NCI-H1417 treated with DMSO at 0.1 percent for 48 hours (cell line): Measurements from ENCODE around the gene COPB2.
"Not testable (repeated sequence)": the region's sequence is repeated elsewhere in the genome, so short reads cannot be mapped to it uniquely, and the experiment has no call there.

Experiments
- DNase-seq: peaks from one replicate; lab custom pipeline; 2025; lab: John Stamatoyannopoulos, UW

The COPB2 gene

DNA sequence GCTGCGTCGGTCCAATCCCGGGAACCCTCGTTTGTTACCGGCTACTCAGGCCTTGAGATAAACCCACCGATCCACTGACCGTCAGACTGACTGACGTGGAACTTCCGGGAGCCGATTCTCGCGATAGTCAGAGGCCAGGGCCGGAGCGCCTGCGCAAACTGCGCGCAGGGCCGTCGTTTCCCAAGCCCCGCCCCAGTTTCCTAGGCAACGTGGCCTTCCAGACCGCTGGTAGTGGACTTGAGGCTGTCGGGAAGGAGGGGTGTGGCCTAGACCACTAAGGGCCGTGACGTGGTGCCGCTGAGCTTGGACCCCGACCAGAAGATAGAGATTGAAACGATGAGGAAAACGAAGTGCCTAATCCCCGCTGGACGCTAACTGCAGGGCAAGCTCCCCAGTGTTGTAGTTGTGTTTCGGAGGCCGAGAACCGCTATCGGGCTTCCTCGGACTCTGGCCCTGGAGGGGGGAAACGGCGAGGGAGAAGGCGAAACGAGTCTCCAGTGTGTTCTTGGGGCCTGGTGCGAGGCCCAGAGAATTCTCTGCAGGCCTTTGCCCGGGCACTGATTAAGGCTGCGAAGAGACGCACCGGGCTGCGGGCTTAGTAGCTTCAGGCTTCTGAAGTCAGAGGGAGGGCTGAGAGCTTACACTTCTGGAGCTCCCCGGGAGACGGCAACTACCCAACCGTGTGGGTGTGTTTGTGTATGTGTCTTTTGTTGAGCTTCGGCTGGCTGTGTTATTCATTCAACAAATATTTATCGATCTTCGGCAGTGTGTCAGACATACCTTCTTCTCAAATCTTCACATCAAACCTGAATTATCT is at the start of gene COPB2:
Gene COPB2, minus strand, starts transcription at position 96 of the 817 bp plus-strand sequence. CDS start 97 bp downstream, outside the sequence.
- DNase-seq: peak; percentile 95

- DNase-seq: no peak
Observed at GRCh38 chr3:139434764-139435307, 45.4 kb upstream of the COPB2 start.

DNA sequence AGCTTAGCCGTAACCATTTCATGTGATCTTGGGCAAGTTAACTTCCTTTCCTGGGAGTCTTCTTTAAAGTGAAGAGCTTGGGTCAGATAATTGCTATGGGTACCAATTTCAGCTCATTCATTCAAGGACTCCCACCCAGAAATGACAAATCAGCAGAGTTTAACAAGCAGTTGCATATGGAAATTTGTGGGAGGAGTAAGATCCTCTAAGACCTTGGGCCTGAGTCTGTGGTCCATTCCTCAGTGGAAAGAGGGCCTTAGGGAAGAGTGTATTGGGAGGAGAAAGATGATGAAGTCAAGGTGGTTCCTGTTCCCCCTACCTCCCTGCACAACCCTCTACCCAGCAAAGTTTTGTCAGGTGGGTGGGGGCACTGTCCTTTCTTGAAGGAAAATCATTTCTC is 44.8 kb upstream of the COPB2 start:
- DNase-seq: no peak

DNA sequence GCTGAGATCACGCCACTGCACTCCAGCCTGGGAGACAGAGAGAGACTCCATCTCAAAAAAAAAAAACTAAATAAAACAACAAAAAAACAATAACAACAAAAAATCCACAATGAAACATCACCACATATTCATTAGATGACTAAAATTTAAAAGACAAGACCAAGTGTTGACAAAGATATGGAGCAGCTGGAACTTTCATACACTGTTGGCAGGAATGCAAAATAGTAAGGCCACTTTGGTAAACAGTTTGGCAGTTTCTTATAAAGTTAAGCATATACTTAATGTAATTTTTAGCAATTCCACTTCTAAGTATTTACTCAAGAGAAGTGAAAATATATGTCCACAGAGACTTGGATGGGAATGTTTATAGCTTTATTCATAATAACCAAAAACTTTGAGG is 43.6 kb upstream of the COPB2 start:
- no peak for DNase-seq

DNA sequence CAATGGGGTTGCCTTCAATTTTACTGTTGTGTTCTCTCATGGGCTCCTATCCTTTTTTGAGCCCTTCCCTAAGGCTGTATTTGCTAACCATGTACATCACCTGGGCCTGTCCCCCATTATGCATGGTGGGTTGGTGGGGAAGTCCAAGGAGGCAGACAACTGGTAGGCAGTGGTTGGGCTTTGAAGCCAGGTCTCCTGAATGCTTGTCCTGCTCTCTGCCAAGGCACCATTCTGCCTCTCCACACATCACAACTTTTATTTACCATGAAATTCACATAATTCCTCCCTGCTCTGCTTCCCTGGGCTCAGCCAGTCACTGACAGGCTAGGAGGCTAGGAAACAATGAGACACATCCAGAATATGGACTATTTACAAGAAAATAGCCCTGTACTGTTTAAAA is 41.0 kb upstream of the COPB2 start:
- DNase-seq: no peak

GRCh38 chr3:139427283-139428060 is 38.0 kb upstream of the COPB2 start:
- DNase-seq: peak; percentile 89

- DNase-seq: no peak
Observed at GRCh38 chr3:139425745-139426400, 36.4 kb upstream of the COPB2 start.

- DNase-seq: no peak
Observed at GRCh38 chr3:139423232-139423631, 33.8 kb upstream of the COPB2 start.

DNA sequence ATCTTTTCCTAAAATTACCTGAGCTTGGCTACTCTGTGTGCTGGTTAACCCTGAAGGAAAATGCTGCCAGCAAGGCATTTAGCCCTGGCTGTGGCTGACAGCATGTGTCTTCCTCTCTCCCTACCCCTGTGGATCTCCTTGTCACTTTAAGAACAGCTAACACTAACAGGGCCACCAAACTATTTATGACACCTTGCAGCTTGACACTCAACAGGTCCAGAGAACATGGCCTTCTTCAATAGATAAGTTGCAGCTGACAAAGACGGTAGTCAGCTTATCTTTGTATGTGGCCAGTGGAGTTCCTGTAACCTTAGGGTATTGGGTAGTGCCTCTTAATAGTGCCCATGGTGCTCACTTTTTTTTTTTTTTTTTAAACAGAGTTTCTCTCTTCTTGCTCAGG is 32.0 kb upstream of the COPB2 start:
- no peak for DNase-seq

GRCh38 chr3:139421040-139421439 is 31.6 kb upstream of the COPB2 start:
- no peak for DNase-seq

- DNase-seq: no peak
Observed at GRCh38 chr3:139418144-139418543, 28.7 kb upstream of the COPB2 start.

DNA sequence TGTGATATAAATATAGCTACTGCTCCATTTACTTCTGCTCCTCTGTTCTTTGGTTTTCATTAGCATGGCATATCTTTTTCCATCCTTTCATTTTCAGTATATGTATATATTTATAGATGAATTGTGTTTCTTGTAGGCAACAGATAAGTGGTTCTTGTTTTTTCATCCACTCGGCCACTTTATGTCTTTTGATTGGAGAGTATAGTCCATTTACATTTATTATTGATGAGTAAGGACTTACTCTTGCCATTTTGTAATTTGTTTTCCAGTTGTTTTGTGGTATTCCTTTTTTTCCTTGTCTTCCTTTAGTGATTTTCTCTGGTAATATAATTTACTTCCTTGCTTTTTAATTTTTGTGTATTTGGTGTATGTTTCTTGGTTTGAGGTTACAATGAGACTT is 26.8 kb upstream of the COPB2 start:
- no peak for DNase-seq

- no peak for DNase-seq
Observed at GRCh38 chr3:139414608-139415224, 25.3 kb upstream of the COPB2 start.

DNA sequence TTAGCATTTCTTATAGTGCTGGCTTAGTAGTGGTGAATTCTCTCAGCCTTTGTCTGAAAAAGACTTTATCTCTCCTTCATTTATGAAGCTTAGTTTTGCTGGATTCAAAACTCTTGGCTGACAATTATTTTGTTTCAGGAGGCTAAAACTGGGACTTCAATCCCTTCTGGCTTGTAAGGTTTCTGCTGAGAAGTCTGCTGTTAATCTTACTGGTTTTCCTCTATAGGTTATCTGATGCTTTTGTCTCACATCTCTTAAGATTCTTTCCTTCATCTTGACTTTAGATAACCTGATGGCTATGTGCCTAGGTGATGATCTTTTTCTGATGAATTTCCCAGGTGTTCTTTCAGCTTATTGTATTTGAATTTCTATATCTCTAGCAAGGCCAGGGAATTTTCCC is 23.4 kb upstream of the COPB2 start:
- DNase-seq: not testable (repeated sequence)

DNA sequence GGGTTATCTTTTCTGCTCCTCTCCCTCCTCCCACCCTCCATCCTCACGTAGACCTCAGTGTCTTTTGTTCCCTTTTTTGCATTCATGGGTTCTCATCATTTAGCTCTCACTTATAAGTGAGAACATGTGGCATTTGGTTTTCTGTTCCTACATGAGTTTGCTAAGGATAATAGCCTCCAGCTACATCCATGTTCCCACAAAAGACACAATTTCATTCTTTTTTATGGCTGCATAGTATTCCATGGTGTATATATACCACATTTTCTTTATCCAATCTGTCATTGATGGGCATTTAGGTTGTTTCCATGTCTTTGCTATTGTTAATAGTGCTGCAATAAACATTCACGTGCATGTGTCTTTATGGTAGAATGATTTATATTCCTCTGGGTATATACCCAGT is 11.7 kb upstream of the COPB2 start:
- DNase-seq: not testable (repeated sequence)

DNA sequence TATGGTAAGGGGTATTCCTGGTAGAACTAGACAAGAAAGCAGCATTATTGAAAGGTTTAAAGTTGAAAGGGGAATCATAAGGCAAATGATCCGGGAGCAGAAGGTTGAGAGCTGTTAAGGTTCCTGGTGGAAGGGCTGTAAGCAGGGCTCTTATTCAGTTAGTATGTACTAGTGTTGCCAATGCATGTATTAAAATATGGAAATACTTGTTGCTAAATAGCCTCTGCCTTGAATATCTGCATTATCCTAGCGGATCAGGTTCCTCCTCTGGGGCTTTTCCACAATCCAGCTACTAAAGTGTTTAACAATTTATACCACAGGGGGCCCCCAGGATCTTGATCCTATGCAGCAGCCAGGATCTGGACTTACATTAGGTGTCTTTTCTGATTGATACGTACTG is 7.3 kb upstream of the COPB2 start:
- DNase-seq: no peak

DNA sequence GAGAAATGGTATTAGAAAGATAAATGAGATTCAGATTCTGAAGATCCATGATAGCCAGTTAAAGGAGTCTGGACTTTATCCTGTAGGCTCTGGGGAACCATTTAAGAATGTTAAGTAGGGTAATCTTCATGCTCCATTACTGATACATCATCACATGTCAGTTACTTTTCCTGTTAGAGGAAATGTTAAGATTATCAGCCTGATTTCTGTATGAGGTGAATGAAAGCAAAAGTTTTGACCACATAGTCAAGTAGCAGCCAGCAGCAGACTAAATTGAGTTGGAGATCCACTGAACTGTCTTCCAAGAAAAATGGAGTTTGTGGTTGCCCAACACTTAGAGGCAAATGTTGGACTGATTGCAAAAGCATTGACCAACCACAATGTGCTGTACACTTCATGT is 4.7 kb upstream of the COPB2 start:
- no peak for DNase-seq

- no peak for DNase-seq
Observed at GRCh38 chr3:139388821-139389551, 461 bp downstream of the COPB2 start.

DNA sequence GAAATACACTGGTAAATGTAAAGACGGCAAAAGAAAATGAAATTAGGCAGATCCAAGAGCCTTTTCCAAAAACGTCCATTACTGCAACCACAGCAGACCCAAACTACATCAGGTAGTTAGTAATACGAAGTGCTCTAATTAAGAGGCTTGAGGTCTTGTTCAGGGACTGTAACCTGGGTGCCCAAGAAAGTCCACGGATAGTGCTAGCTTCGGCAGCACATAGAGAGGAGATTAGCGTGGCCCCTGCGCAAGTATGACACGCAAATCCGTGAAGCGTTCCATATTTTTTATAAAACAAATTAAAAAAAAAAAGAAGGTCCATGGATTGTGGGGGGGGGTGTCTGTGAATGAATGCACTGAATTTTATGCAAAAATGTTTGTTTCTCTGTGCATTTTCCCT is 1.4 kb downstream of the COPB2 start:
- no peak for DNase-seq

DNA sequence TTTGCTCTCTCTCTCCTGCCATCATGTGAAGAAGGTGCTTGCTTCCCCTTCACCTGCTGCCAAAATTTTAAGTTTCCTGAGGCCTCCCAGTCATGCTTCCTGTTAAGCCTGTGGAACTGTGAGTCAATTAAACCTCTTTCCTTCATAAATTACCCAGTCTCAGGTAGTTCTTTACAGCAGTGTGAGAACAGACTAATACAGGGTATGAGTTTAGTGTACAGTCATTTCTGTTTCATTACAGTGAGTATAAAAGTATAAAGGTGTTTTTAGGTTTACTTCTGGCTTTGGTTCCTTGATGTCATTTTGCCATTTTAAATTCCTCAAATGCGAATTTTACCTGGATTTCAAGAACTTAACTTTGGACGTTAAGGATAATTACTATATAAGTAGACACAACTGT is 7.2 kb downstream of the COPB2 start:
- DNase-seq: not testable (repeated sequence)

DNA sequence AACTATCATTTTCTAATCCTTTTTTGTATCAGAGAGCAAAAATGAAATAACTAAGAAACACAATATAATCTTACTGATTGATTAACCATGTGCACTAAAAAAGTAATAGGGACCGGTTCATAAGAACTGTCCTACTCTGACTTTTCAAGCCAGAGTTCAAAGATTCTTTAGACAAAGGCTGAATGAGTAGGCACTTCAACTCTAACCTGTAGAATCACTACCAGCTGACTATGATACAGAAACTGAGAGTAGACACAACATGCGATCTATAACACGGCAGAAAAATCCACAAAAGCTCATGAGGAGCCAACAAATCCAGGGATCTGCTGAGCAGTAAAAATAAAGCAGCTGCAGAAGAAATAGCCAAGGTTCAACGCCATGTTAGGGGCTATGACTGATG is 8.9 kb downstream of the COPB2 start:
- DNase-seq: no peak
